Nephron progenitor cell (in vitro differentiated cells): ENCODE results near the gene PHYKPL.
"Not testable (repeated sequence)": the region's sequence is repeated elsewhere in the genome, so short reads cannot be mapped to it uniquely, and the experiment has no call there.

ENCODE experiments used
- DNase-seq: peaks from one replicate; pipeline ENCODE4 v3.0.0; 2021
- H3K27ac Mint-ChIP-seq: 2 replicates; pipeline ENCODE4 v1.8.0; 2021; ENCODE audit warnings: mild to moderate bottlenecking, moderate library complexity, mixed read lengths
- H3K27me3 Mint-ChIP-seq: 2 replicates; pipeline ENCODE4 v1.8.0; 2021; ENCODE audit warnings: mild to moderate bottlenecking, low read depth, mixed read lengths; ENCODE audit not compliant: poor library complexity
- H3K36me3 Mint-ChIP-seq: 2 replicates; pipeline ENCODE4 v1.8.0; 2021; ENCODE audit warnings: low read depth, mixed read lengths
- H3K4me1 Mint-ChIP-seq: 2 replicates; pipeline ENCODE4 v1.8.0; 2021; ENCODE audit warnings: mixed read lengths
- H3K4me3 Mint-ChIP-seq: 2 replicates; pipeline ENCODE4 v1.8.0; 2021; ENCODE audit warnings: mild to moderate bottlenecking, moderate library complexity, mixed read lengths
- H3K9me3 Mint-ChIP-seq: 2 replicates; pipeline ENCODE4 v1.8.0; 2021; ENCODE audit warnings: mild to moderate bottlenecking, moderate library complexity, mixed read lengths
- TF ChIP-seq, protein P1 (sequence below): fragments of 200-600 bp; sonication (generic); IDR thresholded peaks from 2 replicates; pipeline ENCODE4 v1.5.0; 2021; ENCODE audit warnings: antibody characterized with exemption

The PHYKPL gene

DNA sequence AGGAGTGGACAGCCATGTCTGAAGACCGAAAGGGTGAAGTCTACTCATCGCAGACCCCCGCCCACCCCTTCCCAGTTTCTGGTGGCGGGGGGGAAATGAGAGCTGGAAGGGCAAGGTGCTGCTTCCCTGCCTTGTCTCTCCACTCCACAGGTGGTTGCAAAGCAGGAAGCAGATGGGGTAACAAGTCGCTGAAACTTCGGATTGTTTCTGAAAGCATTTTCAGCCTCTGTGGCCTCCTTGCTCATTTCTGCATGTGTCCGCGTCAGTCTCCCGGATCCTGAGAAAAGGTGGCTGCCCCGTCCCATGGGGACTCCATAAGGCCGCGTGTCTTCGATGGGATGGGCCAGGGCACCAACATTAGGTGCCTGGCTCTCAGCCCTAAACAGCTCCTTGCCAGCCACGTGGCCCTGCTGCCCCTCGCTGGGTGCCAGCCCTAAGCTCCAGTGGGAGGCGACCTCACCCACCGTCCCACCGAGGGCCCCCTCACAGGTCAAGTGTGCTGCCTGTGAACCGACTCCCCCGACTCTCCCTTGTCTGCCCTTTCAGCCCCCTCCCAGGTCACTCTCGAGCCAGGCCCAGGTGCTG, 971 bp downstream of the PHYKPL start:
- peaks cover 11% of the 10 kb centered on the region for H3K27me3 Mint-ChIP-seq
- peaks cover 46% of the 10 kb centered on the region for H3K36me3 Mint-ChIP-seq
- TF ChIP-seq, protein P1, sequence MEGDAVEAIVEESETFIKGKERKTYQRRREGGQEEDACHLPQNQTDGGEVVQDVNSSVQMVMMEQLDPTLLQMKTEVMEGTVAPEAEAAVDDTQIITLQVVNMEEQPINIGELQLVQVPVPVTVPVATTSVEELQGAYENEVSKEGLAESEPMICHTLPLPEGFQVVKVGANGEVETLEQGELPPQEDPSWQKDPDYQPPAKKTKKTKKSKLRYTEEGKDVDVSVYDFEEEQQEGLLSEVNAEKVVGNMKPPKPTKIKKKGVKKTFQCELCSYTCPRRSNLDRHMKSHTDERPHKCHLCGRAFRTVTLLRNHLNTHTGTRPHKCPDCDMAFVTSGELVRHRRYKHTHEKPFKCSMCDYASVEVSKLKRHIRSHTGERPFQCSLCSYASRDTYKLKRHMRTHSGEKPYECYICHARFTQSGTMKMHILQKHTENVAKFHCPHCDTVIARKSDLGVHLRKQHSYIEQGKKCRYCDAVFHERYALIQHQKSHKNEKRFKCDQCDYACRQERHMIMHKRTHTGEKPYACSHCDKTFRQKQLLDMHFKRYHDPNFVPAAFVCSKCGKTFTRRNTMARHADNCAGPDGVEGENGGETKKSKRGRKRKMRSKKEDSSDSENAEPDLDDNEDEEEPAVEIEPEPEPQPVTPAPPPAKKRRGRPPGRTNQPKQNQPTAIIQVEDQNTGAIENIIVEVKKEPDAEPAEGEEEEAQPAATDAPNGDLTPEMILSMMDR = no peak
- H3K4me1 Mint-ChIP-seq = peaks cover 40% of the 10 kb centered on the region
- peak overlapping the region; percentile 82 for H3K4me3 Mint-ChIP-seq
- no peaks in the 10 kb centered on the region for H3K9me3 Mint-ChIP-seq
- no peak for DNase-seq
- H3K27ac Mint-ChIP-seq = no peak overlapping the region

DNA sequence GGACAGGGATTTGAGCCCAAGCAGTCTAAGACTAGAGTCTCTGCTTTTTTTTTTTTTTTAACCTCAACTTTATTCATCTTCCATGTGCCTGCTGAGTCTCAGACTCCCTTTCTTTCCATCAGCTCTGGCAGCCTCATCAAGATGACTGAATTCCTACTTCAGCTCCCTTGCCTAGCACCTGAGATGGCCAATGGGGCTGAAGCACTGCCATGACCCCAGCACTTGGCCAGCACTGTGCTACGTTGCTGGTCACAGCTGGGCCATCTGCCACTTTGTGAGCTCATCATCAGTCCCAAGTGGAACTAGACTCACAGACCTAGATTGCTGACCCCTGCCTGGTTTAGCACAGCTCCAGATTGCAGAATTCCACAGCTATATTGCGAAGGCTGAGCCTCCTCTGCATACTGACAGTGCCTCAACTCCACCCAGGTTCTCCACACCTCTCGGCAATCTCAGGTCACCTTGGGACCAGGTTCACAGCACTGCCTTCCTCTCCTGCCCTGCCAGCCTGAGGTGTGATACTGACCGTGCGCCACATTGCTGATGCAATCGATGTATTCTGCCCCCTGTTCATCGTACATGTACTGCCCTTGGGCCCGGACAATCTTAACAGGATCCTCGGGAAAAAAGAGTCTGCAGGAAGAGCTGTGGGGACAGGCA, 1.6 kb downstream of the PHYKPL start:
- Mint-ChIP-seq H3K9me3 (no peaks in the 10 kb centered on the region), H3K36me3 (peaks cover 50% of the 10 kb centered on the region), H3K27me3 (peaks cover 11% of the 10 kb centered on the region), H3K27ac (no peak overlapping the region), H3K4me3 (peak overlapping the region; percentile 82), H3K4me1 (peaks cover 34% of the 10 kb centered on the region)
- TF ChIP-seq, protein P1 = no peak
- no peak for DNase-seq

DNA sequence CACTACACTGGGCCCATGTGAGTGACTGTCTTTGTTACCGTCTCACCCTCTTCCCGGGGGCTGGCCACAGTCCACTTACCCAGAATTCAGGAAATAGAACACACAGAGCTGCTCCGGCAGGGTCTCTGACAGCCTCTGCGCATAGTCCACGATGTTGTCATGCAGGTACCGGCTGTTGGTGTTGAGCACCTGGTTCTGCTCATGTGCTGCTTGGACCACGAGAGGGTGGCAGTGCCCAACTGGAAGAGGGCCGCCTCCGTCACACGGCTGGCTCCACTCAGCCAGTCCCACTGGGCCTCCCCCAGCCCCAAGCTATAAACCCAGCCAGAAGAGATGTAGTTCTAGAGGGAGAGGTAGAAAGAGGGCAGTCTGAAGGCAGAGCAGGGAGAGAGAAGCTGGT, 2.7 kb downstream of the PHYKPL start:
- TF ChIP-seq, protein P1 = no peak
- H3K36me3 Mint-ChIP-seq = peaks cover 59% of the 10 kb centered on the region
- no peak for DNase-seq
- peaks cover 8% of the 10 kb centered on the region for H3K27me3 Mint-ChIP-seq
- no peak overlapping the region for H3K27ac Mint-ChIP-seq
- H3K4me1 Mint-ChIP-seq = peaks cover 33% of the 10 kb centered on the region
- no peaks in the 10 kb centered on the region for H3K9me3 Mint-ChIP-seq
- H3K4me3 Mint-ChIP-seq = peak overlapping the region; percentile 68

DNA sequence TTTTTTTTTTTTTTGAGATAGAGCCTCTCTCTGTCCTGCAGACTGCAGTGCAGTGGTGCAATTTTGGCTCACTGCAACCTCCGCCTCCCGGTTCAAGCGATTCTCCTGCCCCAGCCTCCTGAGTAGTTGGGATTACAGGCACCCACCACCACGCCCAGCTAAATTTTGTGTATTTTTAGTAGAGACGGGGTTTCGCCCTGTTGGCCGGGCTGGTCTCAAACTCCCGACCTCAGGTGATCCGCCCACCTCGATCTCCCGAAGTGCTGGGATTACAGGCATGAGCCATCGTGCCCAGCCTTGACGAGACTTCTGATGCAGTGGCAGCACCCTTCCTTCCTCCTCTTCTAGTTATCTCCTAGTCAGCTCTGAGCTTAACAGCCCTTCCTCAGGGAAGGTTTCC, 3.5 kb downstream of the PHYKPL start:
- H3K4me3 Mint-ChIP-seq, H3K27me3 Mint-ChIP-seq, DNase-seq, H3K9me3 Mint-ChIP-seq: not testable (repeated sequence)
- Mint-ChIP-seq H3K36me3 (peaks cover 62% of the 10 kb centered on the region), H3K4me1 (peaks cover 35% of the 10 kb centered on the region), H3K27ac (peak overlapping the region; percentile 26)

DNA sequence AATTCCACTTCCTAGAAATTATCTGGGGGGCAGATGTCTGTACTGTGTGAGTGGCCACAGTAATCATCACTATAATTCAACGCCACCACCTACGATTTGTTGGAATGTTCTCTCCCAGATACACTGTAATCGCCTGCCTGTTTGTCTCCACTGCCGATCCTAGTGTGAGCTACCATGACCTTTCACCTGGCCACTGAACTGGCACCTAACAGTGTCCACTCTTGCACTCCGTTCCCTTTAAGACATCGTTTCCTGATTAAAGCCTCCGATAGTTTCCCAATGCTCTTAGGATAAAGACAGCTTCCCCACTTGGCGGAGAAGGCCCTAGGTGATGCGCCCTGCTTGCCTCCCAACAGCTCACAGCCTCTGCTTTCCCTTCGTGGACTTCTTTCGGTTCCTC, 4.0 kb downstream of the PHYKPL start:
- H3K4me3 Mint-ChIP-seq = no peak overlapping the region
- no peaks in the 10 kb centered on the region for H3K9me3 Mint-ChIP-seq
- TF ChIP-seq, protein P1 = no peak
- H3K36me3 Mint-ChIP-seq = peaks cover 62% of the 10 kb centered on the region
- peaks cover 40% of the 10 kb centered on the region for H3K4me1 Mint-ChIP-seq
- no peak overlapping the region for H3K27ac Mint-ChIP-seq
- DNase-seq = no peak
- H3K27me3 Mint-ChIP-seq = no peaks in the 10 kb centered on the region

DNA sequence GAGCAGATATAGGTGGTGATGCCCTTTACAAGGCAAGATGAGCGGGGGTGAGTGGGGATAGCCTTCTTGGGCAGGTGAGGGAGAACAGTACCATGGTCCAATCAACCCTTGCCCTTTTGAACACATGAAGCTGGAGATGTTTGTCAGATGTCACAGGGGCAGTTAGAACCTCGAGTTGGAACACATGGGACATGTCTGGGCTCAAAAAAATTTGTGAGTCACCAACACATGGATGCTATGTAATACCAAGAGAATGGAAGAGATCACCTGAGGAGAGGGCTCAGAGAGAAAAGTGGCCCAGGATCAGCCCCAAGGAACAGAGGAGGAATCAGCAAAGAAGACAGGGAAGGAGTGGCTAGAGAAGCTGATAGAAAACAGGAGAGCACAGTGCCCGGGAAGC, 4.7 kb downstream of the PHYKPL start:
- H3K27me3 Mint-ChIP-seq = no peaks in the 10 kb centered on the region
- no peak overlapping the region for H3K4me3 Mint-ChIP-seq
- TF ChIP-seq, protein P1 = no peak
- peaks cover 47% of the 10 kb centered on the region for H3K4me1 Mint-ChIP-seq
- H3K27ac Mint-ChIP-seq = peak overlapping the region; percentile 70
- no peaks in the 10 kb centered on the region for H3K9me3 Mint-ChIP-seq
- DNase-seq = no peak
- H3K36me3 Mint-ChIP-seq = peaks cover 66% of the 10 kb centered on the region
